H1 (cell line): ENCODE data around the gene NT5M. TPM values are rescaled to one million over a fixed set of nuclear protein-coding genes. Genes with fewer than 3 reads are reported as not detected.
"Not testable (repeated sequence)": the region's sequence is repeated elsewhere in the genome, so short reads cannot be mapped to it uniquely, and the experiment has no call there.

Source experiments
- CTCF ChIA-PET: fragments of 300-600 bp; sonication (Branson Sonifier 250); formaldehyde crosslinking; loops from one replicate; lab custom pipeline; 2021; ENCODE audit not compliant: partially characterized antibody; lab: Charles Lee
- POLR2A ChIA-PET: fragments of 300-600 bp; sonication (Branson Sonifier 250); formaldehyde crosslinking; loops from one replicate; lab custom pipeline; 2021; ENCODE audit warnings: inconsistent platforms; ENCODE audit not compliant: partially characterized antibody; lab: Charles Lee
- DNase-seq, 2 experiments: peaks; one replicate each; pipeline versions ENCODE4 v3.0.0 to v3.0.0-alpha.2; 2010 to 2022; ENCODE audit warnings: low spot score in 2 of 2, low read depth in 1 of 2, mixed read lengths in 1 of 2
- FAIRE-seq: peaks from 2 replicates; lab custom pipeline; 2011; peaks lifted over from hg19 to GRCh38; lab: Jason Lieb, UNC
- H2AFZ ChIP-seq: 2 replicates; pipeline ENCODE4 v1.8.1; 2012; ENCODE audit warnings: low read length, inconsistent platforms
- H2AK5ac ChIP-seq: 2 replicates; pipeline ENCODE4 v1.6.1; 2013; ENCODE audit warnings: low read depth, low read length
- H2BK120ac ChIP-seq: replicated peaks from 2 replicates; pipeline ENCODE3; 2013; ENCODE audit warnings: low read depth, low read length, inconsistent platforms
- H2BK12ac ChIP-seq: 2 replicates; pipeline ENCODE4 v1.6.1; 2013; ENCODE audit warnings: low read depth, low read length
- H2BK15ac ChIP-seq: 2 replicates; pipeline ENCODE4 v1.6.1; 2013; ENCODE audit warnings: low read length
- H2BK20ac ChIP-seq: 2 replicates; pipeline ENCODE4 v1.6.1; 2013; ENCODE audit warnings: low read length
- H2BK5ac ChIP-seq: 2 replicates; pipeline ENCODE4 v1.6.1; 2013; ENCODE audit warnings: low read depth, low read length
- H3K14ac ChIP-seq: 2 replicates; pipeline ENCODE4 v1.6.1; 2013; ENCODE audit warnings: inconsistent platforms; ENCODE audit not compliant: insufficient read length
- H3K18ac ChIP-seq: 2 replicates; pipeline ENCODE4 v1.6.1; 2013; ENCODE audit warnings: low read length; ENCODE audit errors: extremely low read depth
- H3K23ac ChIP-seq: 2 replicates; pipeline ENCODE4 v1.6.1; 2013; ENCODE audit warnings: inconsistent platforms; ENCODE audit not compliant: insufficient read length
- H3K23me2 ChIP-seq: 2 replicates; pipeline ENCODE4 v1.6.1; 2013; ENCODE audit warnings: low read depth, low read length
- H3K27ac ChIP-seq: 2 replicates; pipeline ENCODE4 v1.6.1; 2011; ENCODE audit warnings: low read depth, low read length, inconsistent platforms
- H3K27me3 ChIP-seq, 4 experiments: replicated peaks in 1 of 4; 1 replicate in 1 of 4; 2 replicates in 3 of 4; pipeline versions ENCODE4 v1.6.1 to v1.8.1; 2011 to 2013; ENCODE audit warnings: low read length in 3 of 4, mild to moderate bottlenecking in 3 of 4, inconsistent platforms in 2 of 4, mixed read lengths in 2 of 4, moderate library complexity in 1 of 4; ENCODE audit not compliant: control insufficient read depth in 3 of 4, insufficient read depth in 3 of 4; ENCODE audit errors: extremely low read depth in 1 of 4
- H3K36me3 ChIP-seq, 4 experiments: 2 replicates each; pipeline versions ENCODE4 v1.6.1 to v1.8.1; 2011 to 2013; ENCODE audit warnings: mild to moderate bottlenecking in 4 of 4, low read length in 3 of 4, moderate library complexity in 2 of 4, control low read depth in 1 of 4, inconsistent platforms in 1 of 4; ENCODE audit not compliant: insufficient read depth in 4 of 4, control insufficient read depth in 2 of 4
- H3K4ac ChIP-seq: replicated peaks from 2 replicates; pipeline ENCODE3; 2013; ENCODE audit warnings: low read length, low read depth, mixed read lengths, inconsistent platforms; ENCODE audit not compliant: insufficient read length
- H3K4me1 ChIP-seq, 4 experiments: replicated peaks in 1 of 4; 1 replicate in 1 of 4; 2 replicates in 3 of 4; pipeline versions ENCODE4 v1.6.1 to v1.8.1; 2011 to 2013; ENCODE audit warnings: low read length in 3 of 4, inconsistent platforms in 2 of 4, mixed read lengths in 1 of 4; ENCODE audit not compliant: insufficient read depth in 4 of 4, control insufficient read depth in 3 of 4
- H3K4me2 ChIP-seq, 2 experiments: 2 replicates each; pipeline versions ENCODE4 v1.6.1 to v1.8.1; 2011 to 2013; ENCODE audit warnings: low read depth in 2 of 2, low read length in 2 of 2, control low read depth in 1 of 2, inconsistent platforms in 1 of 2, mild to moderate bottlenecking in 1 of 2; ENCODE audit not compliant: insufficient read depth in 1 of 2
- H3K4me3 ChIP-seq, 4 experiments: fragments of 200-600, 300-600 bp in 1 of 4; sonication (generic), shearing (Covaris generic), sonication (Bioruptor Twin) in 1 of 4; 2 replicates each; pipeline versions ENCODE4 v1.5.1 to v1.8.1; 2011 to 2016; ENCODE audit warnings: low read length in 4 of 4, low read depth in 3 of 4, control low read depth in 2 of 4, inconsistent platforms in 2 of 4, mild to moderate bottlenecking in 2 of 4, mixed read lengths in 1 of 4, moderate library complexity in 1 of 4; ENCODE audit not compliant: insufficient read depth in 2 of 4; ENCODE audit errors: extremely low read depth in 1 of 4
- H3K56ac ChIP-seq: replicated peaks from 2 replicates; pipeline ENCODE3; 2013; ENCODE audit warnings: low read depth, mild to moderate bottlenecking, mixed read lengths, low read length, inconsistent platforms; ENCODE audit not compliant: insufficient read length
- H3K79me1 ChIP-seq: 2 replicates; pipeline ENCODE4 v1.6.1; 2013; ENCODE audit warnings: low read depth, low read length, control low read depth
- H3K79me2 ChIP-seq, 2 experiments: 2 replicates each; pipeline versions ENCODE4 v1.6.1 to v1.8.1; 2012 to 2013; ENCODE audit warnings: low read length in 2 of 2, mild to moderate bottlenecking in 2 of 2, inconsistent platforms in 1 of 2; ENCODE audit not compliant: insufficient read depth in 2 of 2, control insufficient read depth in 1 of 2
- H3K9ac ChIP-seq, 4 experiments: replicated peaks in 1 of 4; 1 replicate in 1 of 4; 2 replicates in 3 of 4; pipeline versions ENCODE4 v1.6.1 to v1.8.1; 2011 to 2013; ENCODE audit warnings: low read depth in 3 of 4, low read length in 3 of 4, control low read depth in 2 of 4, mild to moderate bottlenecking in 2 of 4, moderate library complexity in 2 of 4, inconsistent platforms in 1 of 4; ENCODE audit errors: extremely low read depth in 1 of 4
- H3K9me3 ChIP-seq, 2 experiments: 2 replicates each; pipeline versions ENCODE4 v1.6.1 to v1.8.1; 2012 to 2013; ENCODE audit warnings: mild to moderate bottlenecking in 2 of 2, moderate library complexity in 2 of 2, control low read depth in 1 of 2, inconsistent platforms in 1 of 2, low read depth in 1 of 2, low read length in 1 of 2, mixed read lengths in 1 of 2; ENCODE audit not compliant: insufficient read depth in 2 of 2
- H4K20me1 ChIP-seq, 2 experiments: replicated peaks in 1 of 2; 2 replicates each; pipeline versions ENCODE3 to v1.8.1; 2011 to 2013; ENCODE audit warnings: inconsistent platforms in 2 of 2, low read length in 2 of 2, mild to moderate bottlenecking in 1 of 2; ENCODE audit not compliant: insufficient read depth in 2 of 2, control insufficient read depth in 1 of 2
- H4K5ac ChIP-seq: 2 replicates; pipeline ENCODE4 v1.6.1; 2013; ENCODE audit warnings: low read length, low read depth, mixed read lengths, inconsistent platforms; ENCODE audit not compliant: insufficient read length
- H4K8ac ChIP-seq: 2 replicates; pipeline ENCODE4 v1.8.0; 2013; ENCODE audit warnings: mild to moderate bottlenecking, moderate library complexity, low read length, inconsistent platforms; ENCODE audit not compliant: insufficient read depth; ENCODE audit errors: extremely low read depth
- H4K91ac ChIP-seq: replicated peaks from 2 replicates; pipeline ENCODE3; 2013; ENCODE audit warnings: low read length, mixed read lengths, inconsistent platforms; ENCODE audit not compliant: insufficient read length
- WGBS, 2 experiments: shearing (Covaris generic) in 1 of 2; methylation state at CpG; one replicate each; pipeline versions ENCODE4 v1.1.6 to v1.1.7; 2013 to 2015; ENCODE audit warnings: low lambda C conversion rate in 2 of 2, mixed read lengths in 2 of 2, inconsistent platforms in 1 of 2, low coverage in 1 of 2, missing lambda C conversion rate in 1 of 2; ENCODE audit not compliant: insufficient replicate concordance in 2 of 2, insufficient coverage in 1 of 2, insufficient read length in 1 of 2; ENCODE audit errors: extremely low coverage in 1 of 2, missing lambda C conversion rate in 1 of 2; 5-methylcytosine and 5-hydroxymethylcytosine counted together
- polyA plus RNA-seq, 7 experiments: library from polyadenylated mRNA; depleted of rRNA in 3 of 7; stranded (reverse) in 5 of 7; unstranded in 2 of 7; fragments of >200 nt in 5 of 7; fragments of 200-250 nt in 2 of 7; gene quantifications; 1 replicate in 5 of 7; 2 replicates in 1 of 7; 4 replicates in 1 of 7; pipeline versions ENCODE4 v1.2.1 to v1.2.3, GENCODE V29; 2011 to 2013; ENCODE audit warnings: missing spikeins in 2 of 7, mixed read lengths in 2 of 7
- total RNA-seq: library from RNA; stranded (reverse); fragmentation: NEBNext Ultra II Directional; extraction: Animal tissue kit (Norgen Biotek cat#: 25700); gene quantifications from 2 replicates; pipeline ENCODE4 v1.2.1, GENCODE V29; 2021

Gene NT5M
- total and polyA plus RNA-seq, 2 of the 8 experiments (the other 6 are each of a cell fraction or from before 2014, with no cell fraction given) = 7.6 to 18.2 TPM

GRCh38 chr17:17383431-17384290, 80.5 kb downstream of the NT5M start:
- H3K79me1 ChIP-seq, H3K56ac ChIP-seq, H3K27me3 ChIP-seq, H2BK12ac ChIP-seq, H3K27ac ChIP-seq, H4K8ac ChIP-seq, H2BK120ac ChIP-seq, H2BK15ac ChIP-seq, H4K20me1 ChIP-seq, H2BK5ac ChIP-seq, H2AFZ ChIP-seq, H3K23me2 ChIP-seq, H4K91ac ChIP-seq, POLR2A ChIA-PET, H4K5ac ChIP-seq, H3K4ac ChIP-seq, H2AK5ac ChIP-seq, H3K9me3 ChIP-seq, H3K4me2 ChIP-seq, FAIRE-seq, H2BK20ac ChIP-seq, H3K9ac ChIP-seq, H3K79me2 ChIP-seq, H3K14ac ChIP-seq, H3K36me3 ChIP-seq, H3K4me3 ChIP-seq, H3K23ac ChIP-seq, DNase-seq, H3K18ac ChIP-seq, H3K4me1 ChIP-seq: not testable (repeated sequence)
- WGBS, 2 experiments = 92% methylated on average over 44 of the region's 61 CpGs; no CpG with 5 or more reads in 1 of the 2 experiments
- CTCF ChIA-PET = interaction anchor here (1.7 kb wide), 1 partner anchor 113 kb away, joined by 4 read pairs; the partner anchor contains the start of gene RASD1
